Esophagus squamous epithelium (tissue), 5 donors: Measurements from ENCODE around the gene MINDY3. TPM values are rescaled to one million over a fixed set of nuclear protein-coding genes. Genes with fewer than 3 reads are reported as not detected.

Experiments
- DNase-seq: peaks from one replicate; lab custom pipeline; 2025; lab: John Stamatoyannopoulos, UW
- H3K27ac ChIP-seq, 4 donors: fragments of 200-600 bp; sonication (generic); one replicate each; pipeline ENCODE4 v1.5.1; 2016 to 2019; ENCODE audit warnings: mild to moderate bottlenecking in 1 of 4
- H3K27me3 ChIP-seq, 4 donors: fragments of 200-600 bp; sonication (generic); 1 replicate in 3 of 4; 2 replicates in 1 of 4; pipeline versions ENCODE4 v1.5.1 to v1.6.0; 2017 to 2021; ENCODE audit warnings: antibody characterized with exemption in 1 of 4
- H3K36me3 ChIP-seq, 3 donors: fragments of 200-600 bp; sonication (generic); one replicate each; pipeline ENCODE4 v1.5.1; 2016 to 2019
- H3K4me1 ChIP-seq, 3 donors: fragments of 200-600 bp; sonication (generic); one replicate each; pipeline ENCODE4 v1.5.1; 2017 to 2019
- H3K4me3 ChIP-seq, 4 donors: fragments of 200-600 bp; sonication (generic); 1 replicate in 3 of 4; 2 replicates in 1 of 4; pipeline ENCODE4 v1.5.1; 2016 to 2019; ENCODE audit warnings: mild to moderate bottlenecking in 2 of 4, moderate library complexity in 1 of 4
- H3K9me3 ChIP-seq, 3 donors: fragments of 200-600 bp; sonication (generic); one replicate each; pipeline ENCODE4 v1.5.1; 2016 to 2019
- POLR2A ChIP-seq, 4 donors: fragments of 450-650 bp; IDR thresholded peaks; one replicate each; pipeline ENCODE4 v1.6.1; 2017; ENCODE audit warnings: antibody characterized with exemption in 4 of 4, mild to moderate bottlenecking in 4 of 4, moderate library complexity in 3 of 4
- WGBS, 2 donors: methylation state at CpG; one replicate each; pipeline ENCODE4 v1.1.5; 2018; 5-methylcytosine and 5-hydroxymethylcytosine counted together
- intact Hi-C: fragments of 100-400 bp; cut with DNase I; formaldehyde crosslinking; loops from one replicate; pipeline ENCODE4 v1.15.0; 2022
- total RNA-seq, 4 donors: library from RNA; depleted of rRNA; stranded (reverse); fragments of >200 nt; gene quantifications; one replicate each; pipeline ENCODE4 v1.1.0, GENCODE V29; 2016
- TF ChIP-seq, protein P1 (sequence below), 6 experiments: fragments of 450-650 bp in 4 of 6; fragments of 200-600 bp in 2 of 6; sonication (generic) in 2 of 6; IDR thresholded peaks; one replicate each; pipeline ENCODE4 v1.5.1; 2016 to 2019; ENCODE audit warnings: antibody characterized with exemption in 6 of 6, mild to moderate bottlenecking in 4 of 6, moderate library complexity in 4 of 6
- donor health status: DM: yes; HTN: yes; CAD: no.

MINDY3 gene
- total RNA-seq, 4 donors from 2014 or later = 9.5 to 25.0 (median 17.5) TPM

DNA sequence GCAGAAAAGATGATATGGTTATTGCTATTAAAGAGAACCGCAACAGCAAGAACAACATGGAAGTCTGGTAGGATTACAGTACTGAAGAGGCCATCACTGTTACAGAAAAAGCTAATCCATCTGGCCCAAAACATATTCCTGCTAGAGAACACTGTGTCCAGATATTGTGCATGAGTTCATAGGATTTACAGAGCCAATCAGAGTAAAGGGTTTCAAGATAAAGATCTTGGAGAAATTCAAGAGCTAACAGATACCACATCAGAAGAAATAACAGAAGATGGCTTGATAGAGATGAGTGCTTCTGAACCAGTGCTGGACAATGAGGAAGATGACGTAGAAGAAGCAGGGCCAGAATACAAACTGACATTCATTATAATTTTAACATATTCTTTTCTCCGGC, 58.7 kb downstream of the MINDY3 start:
- no peak for DNase-seq
- H3K4me3 ChIP-seq = no peak overlapping the region
- peaks cover 0 to 10% (median 0%) of the 10 kb centered on the region in 3 donors for H3K9me3 ChIP-seq
- H3K36me3 ChIP-seq = peaks cover 0 to 56% (median 0%) of the 10 kb centered on the region in 3 donors
- TF ChIP-seq POLR2A (IDR thresholded peaks at IDR 0.05) = no peak
- TF ChIP-seq, protein P1, sequence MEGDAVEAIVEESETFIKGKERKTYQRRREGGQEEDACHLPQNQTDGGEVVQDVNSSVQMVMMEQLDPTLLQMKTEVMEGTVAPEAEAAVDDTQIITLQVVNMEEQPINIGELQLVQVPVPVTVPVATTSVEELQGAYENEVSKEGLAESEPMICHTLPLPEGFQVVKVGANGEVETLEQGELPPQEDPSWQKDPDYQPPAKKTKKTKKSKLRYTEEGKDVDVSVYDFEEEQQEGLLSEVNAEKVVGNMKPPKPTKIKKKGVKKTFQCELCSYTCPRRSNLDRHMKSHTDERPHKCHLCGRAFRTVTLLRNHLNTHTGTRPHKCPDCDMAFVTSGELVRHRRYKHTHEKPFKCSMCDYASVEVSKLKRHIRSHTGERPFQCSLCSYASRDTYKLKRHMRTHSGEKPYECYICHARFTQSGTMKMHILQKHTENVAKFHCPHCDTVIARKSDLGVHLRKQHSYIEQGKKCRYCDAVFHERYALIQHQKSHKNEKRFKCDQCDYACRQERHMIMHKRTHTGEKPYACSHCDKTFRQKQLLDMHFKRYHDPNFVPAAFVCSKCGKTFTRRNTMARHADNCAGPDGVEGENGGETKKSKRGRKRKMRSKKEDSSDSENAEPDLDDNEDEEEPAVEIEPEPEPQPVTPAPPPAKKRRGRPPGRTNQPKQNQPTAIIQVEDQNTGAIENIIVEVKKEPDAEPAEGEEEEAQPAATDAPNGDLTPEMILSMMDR (IDR thresholded peaks at IDR 0.05) = no peak
- no peaks in the 10 kb centered on the region for H3K4me1 ChIP-seq
- WGBS, 2 donors = 97 to 100% methylated on average over 3 of the region's 3 CpGs
- no peak overlapping the region for H3K27ac ChIP-seq
- no peaks in the 10 kb centered on the region for H3K27me3 ChIP-seq
- intact Hi-C loops = no loop called here

DNA sequence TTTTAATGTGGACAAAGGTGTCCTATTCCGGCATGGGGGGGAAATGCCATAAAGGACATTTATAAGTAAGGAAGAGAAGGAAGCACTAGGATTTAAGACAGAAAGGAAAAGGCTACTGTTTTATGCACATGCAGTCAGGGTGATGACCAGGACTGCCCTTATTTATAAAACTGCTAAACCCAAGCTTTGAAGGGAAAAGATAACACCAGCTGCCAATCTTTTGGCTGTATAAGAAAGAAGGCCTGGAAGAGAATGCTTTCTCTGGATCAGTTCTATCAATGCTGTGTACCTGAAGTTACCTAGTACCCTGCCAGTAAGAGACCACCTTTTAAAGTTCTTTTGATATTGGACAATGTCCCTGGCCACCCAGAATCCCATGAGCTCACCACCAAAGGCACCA, 59.2 kb downstream of the MINDY3 start:
- peaks cover 0 to 51% (median 0%) of the 10 kb centered on the region in 3 donors for H3K36me3 ChIP-seq
- 96 to 100% methylated on average over 1 of the region's 1 CpG for WGBS, 2 donors
- no peak overlapping the region for H3K27ac ChIP-seq
- H3K9me3 ChIP-seq = peaks cover 0 to 10% (median 0%) of the 10 kb centered on the region in 3 donors
- intact Hi-C loops = no loop called here
- H3K4me3 ChIP-seq = no peak overlapping the region
- no peak for DNase-seq
- TF ChIP-seq, protein P1 (IDR thresholded peaks at IDR 0.05) = no peak
- TF ChIP-seq POLR2A (IDR thresholded peaks at IDR 0.05) = no peak
- H3K4me1 ChIP-seq = no peaks in the 10 kb centered on the region
- no peaks in the 10 kb centered on the region for H3K27me3 ChIP-seq

DNA sequence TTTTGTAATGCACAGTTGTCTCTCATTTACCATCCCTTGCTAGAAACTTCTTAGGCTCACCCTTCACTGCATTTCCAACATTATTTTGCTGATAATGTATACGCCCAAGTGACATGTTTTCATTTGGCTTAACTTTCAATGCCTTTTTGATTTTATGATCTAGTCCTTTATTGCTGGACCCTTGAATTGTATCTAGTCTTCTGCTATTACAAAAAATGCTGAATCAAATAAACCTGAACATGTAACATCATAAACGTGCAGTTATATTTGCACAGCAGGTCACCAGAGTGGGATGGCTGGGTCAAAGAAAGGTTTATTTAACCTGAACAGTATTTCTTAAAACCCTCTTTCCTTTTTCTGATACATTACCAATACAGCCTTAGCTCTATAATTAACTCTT, 63.0 kb downstream of the MINDY3 start:
- peaks cover 0 to 58% (median 0%) of the 10 kb centered on the region in 3 donors for H3K36me3 ChIP-seq
- no peak for DNase-seq
- intact Hi-C loops = no loop called here
- H3K27me3 ChIP-seq = no peaks in the 10 kb centered on the region
- no peak overlapping the region for H3K27ac ChIP-seq
- peaks cover 0 to 4% (median 0%) of the 10 kb centered on the region in 3 donors for H3K4me1 ChIP-seq
- no peak overlapping the region for H3K4me3 ChIP-seq
- TF ChIP-seq POLR2A (IDR thresholded peaks at IDR 0.05) = no peak
- 81 to 89% methylated on average over 2 of the region's 2 CpGs for WGBS, 2 donors
- peaks cover 0 to 10% (median 0%) of the 10 kb centered on the region in 3 donors for H3K9me3 ChIP-seq

DNA sequence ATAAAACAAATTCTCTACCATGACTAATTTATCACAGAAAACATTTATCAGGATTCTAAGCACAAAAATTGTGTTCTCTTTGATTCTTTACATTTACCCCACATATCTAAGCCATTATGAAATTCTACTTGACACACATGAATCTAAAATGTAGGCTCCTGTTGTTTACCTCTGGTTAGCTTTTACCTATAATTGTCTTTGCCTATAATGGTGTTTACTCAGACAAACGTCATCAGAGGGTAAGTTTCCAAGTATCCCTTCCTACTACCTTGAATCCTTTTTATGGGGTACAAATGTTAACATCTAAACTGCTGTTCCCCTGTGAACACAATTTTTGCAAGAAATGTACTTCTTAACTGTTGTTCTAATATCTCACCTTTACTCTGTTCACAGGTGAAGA, 63.5 kb downstream of the MINDY3 start:
- TF ChIP-seq, protein P1 (IDR thresholded peaks at IDR 0.05) = no peak
- no peak for TF ChIP-seq POLR2A (IDR thresholded peaks at IDR 0.05)
- peaks cover 0 to 52% (median 0%) of the 10 kb centered on the region in 3 donors for H3K36me3 ChIP-seq
- no peak overlapping the region for H3K27ac ChIP-seq
- H3K4me3 ChIP-seq = no peak overlapping the region
- H3K4me1 ChIP-seq = peaks cover 0 to 10% (median 3%) of the 10 kb centered on the region in 3 donors
- intact Hi-C loops = no loop called here
- whole genome bisulfite sequencing, 2 donors = 77 to 81% methylated on average over 1 of the region's 1 CpG
- DNase-seq = no peak
- no peaks in the 10 kb centered on the region for H3K27me3 ChIP-seq
- peaks cover 0 to 10% (median 0%) of the 10 kb centered on the region in 3 donors for H3K9me3 ChIP-seq

DNA sequence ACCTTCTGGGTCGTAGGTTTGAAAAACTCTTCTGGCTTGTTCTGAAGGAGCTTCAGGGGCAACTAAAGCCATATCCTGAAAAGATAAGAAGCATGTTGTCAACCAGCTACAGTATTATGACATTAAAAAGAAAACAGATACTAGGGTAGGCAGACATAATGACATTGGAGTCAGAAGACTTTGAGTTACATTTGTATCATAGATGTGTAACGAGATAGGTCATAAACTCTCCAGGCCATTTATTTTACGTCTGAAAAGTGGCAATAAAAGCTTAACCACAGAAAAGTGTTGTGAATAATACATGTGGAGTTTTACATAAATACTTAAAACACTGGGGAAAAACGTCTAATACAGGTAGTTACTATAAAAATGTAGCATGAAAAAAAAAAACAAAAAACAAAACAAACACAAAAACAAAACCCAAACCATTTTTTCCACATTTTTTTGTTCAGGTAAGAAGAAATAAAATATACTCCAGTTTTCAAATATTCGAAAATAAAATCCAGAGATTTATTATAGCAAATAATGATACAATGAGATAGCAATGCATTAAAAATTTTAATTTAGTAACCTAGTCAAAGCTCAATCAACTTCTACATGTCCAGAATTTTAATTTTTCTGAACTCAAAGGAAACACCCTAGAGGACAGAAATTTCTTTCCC, 64.1 kb downstream of the MINDY3 start:
- Histone ChIP-seq H3K4me1 (peaks cover 0 to 15% (median 8%) of the 10 kb centered on the region in 3 donors), H3K4me3 (no peak overlapping the region), H3K36me3 (peaks cover 0 to 46% (median 0%) of the 10 kb centered on the region in 3 donors), H3K9me3 (peaks cover 0 to 7% (median 0%) of the 10 kb centered on the region in 3 donors), H3K27ac (no peak overlapping the region), H3K27me3 (no peaks in the 10 kb centered on the region)
- no peak for DNase-seq
- 85 to 86% methylated on average over 5 of the region's 5 CpGs for WGBS, 2 donors
- TF ChIP-seq POLR2A (IDR thresholded peaks at IDR 0.05) = no peak
- TF ChIP-seq, protein P1 (IDR thresholded peaks at IDR 0.05) = no peak
- intact Hi-C loops = no loop called here
